C4-2B (cell line): ENCODE results near the gene HRCT1.

ENCODE experiments used
- CTCF ChIP-seq: fragments of 450-650 bp; conservative IDR thresholded peaks from 2 replicates; pipeline ENCODE4 v1.5.1; 2017; ENCODE audit warnings: mild to moderate bottlenecking
- ZFX ChIP-seq: fragments of 450-650 bp; IDR thresholded peaks from 2 replicates; pipeline ENCODE4 v1.6.1; 2017

GRCh38 chr9:35935755-35936509, 29.9 kb downstream of the HRCT1 start:
- TF ChIP-seq CTCF (no peak), ZFX (no peak)
